SK-N-SH (cell line): Measurements from ENCODE around the gene UCP1. TPM values are rescaled to one million over a fixed set of nuclear protein-coding genes. Genes with fewer than 3 reads are reported as not detected.

Source experiments
- CTCF ChIA-PET: fragments of 300-600, 350-600 bp; formaldehyde crosslinking; extraction: SDS; loops from one replicate; lab custom pipeline; 2021; lab: Yijun Ruan, JAX
- POLR2A ChIA-PET: fragments of 350-600 bp; sonication (Branson Sonifier 250); formaldehyde crosslinking; extraction: SDS; loops from one replicate; lab custom pipeline; 2020; ENCODE audit warnings: antibody characterized with exemption, inconsistent platforms; lab: Yijun Ruan, JAX
- DNase-seq: peaks from one replicate; pipeline ENCODE4 v3.0.0; 2012
- H2AFZ ChIP-seq: fragments of 200-600 bp; sonication (generic); 2 replicates; pipeline ENCODE4 v1.8.1; 2016; ENCODE audit warnings: antibody characterized with exemption, mild to moderate bottlenecking, low read depth
- H3F3A ChIP-seq: fragments of 200-600 bp; sonication (generic); replicated peaks from 2 replicates; pipeline ENCODE3; 2016; ENCODE audit warnings: antibody characterized with exemption, mild to moderate bottlenecking; ENCODE audit not compliant: insufficient read depth
- H3K27ac ChIP-seq, 2 experiments: fragments of 200-500 bp in 1 of 2; fragments of 200-600 bp in 1 of 2; sonication (Bioruptor generic) in 1 of 2; sonication (generic), shearing (Covaris generic) in 1 of 2; 2 replicates each; pipeline versions ENCODE4 v1.5.1 to v1.6.1; 2014 to 2016; ENCODE audit warnings: low read depth in 2 of 2, inconsistent platforms in 1 of 2, low read length in 1 of 2, mild to moderate bottlenecking in 1 of 2, mixed read lengths in 1 of 2
- H3K27me3 ChIP-seq: fragments of 200-600 bp; sonication (generic), shearing (Covaris generic); 2 replicates; pipeline ENCODE4 v1.6.1; 2016; ENCODE audit warnings: mixed run types; ENCODE audit not compliant: insufficient read depth
- H3K36me3 ChIP-seq, 2 experiments: fragments of 200-500 bp in 1 of 2; fragments of 200-600 bp in 1 of 2; sonication (Bioruptor generic) in 1 of 2; sonication (generic) in 1 of 2; replicated peaks in 1 of 2; 2 replicates each; pipeline versions ENCODE3 to v1.5.1; 2014 to 2016; ENCODE audit warnings: low read length in 1 of 2, mild to moderate bottlenecking in 1 of 2; ENCODE audit not compliant: insufficient read depth in 2 of 2, control insufficient read depth in 1 of 2
- H3K4me1 ChIP-seq, 2 experiments: fragments of 200-500 bp in 1 of 2; fragments of 200-600 bp in 1 of 2; sonication (Bioruptor generic) in 1 of 2; sonication (generic), shearing (Covaris generic) in 1 of 2; 2 replicates each; pipeline versions ENCODE4 v1.5.1 to v1.6.1; 2014 to 2016; ENCODE audit warnings: low read depth in 1 of 2, low read length in 1 of 2, mixed run types in 1 of 2; ENCODE audit not compliant: insufficient read depth in 2 of 2, control insufficient read depth in 1 of 2
- H3K4me2 ChIP-seq: fragments of 200-600 bp; sonication (generic), shearing (Covaris generic); 2 replicates; pipeline ENCODE4 v1.6.1; 2017; ENCODE audit warnings: mixed run types
- H3K4me3 ChIP-seq, 2 experiments: fragments of 200-500 bp in 1 of 2; fragments of 200-600 bp in 1 of 2; sonication (Bioruptor generic) in 1 of 2; sonication (generic), shearing (Covaris generic) in 1 of 2; 2 replicates each; pipeline versions ENCODE4 v1.5.1 to v1.8.1; 2014 to 2016; ENCODE audit warnings: low read depth in 2 of 2, inconsistent platforms in 1 of 2, low read length in 1 of 2, mild to moderate bottlenecking in 1 of 2, mixed read lengths in 1 of 2, moderate library complexity in 1 of 2
- H3K79me2 ChIP-seq: fragments of 200-600 bp; sonication (generic); 2 replicates; pipeline ENCODE4 v1.8.1; 2017; ENCODE audit warnings: mild to moderate bottlenecking; ENCODE audit not compliant: insufficient read depth
- H3K9ac ChIP-seq: fragments of 200-600 bp; sonication (generic); 2 replicates; pipeline ENCODE4 v1.6.1; 2017; ENCODE audit warnings: mixed run types
- H3K9me2 ChIP-seq: fragments of 200-600 bp; sonication (generic); 2 replicates; pipeline ENCODE4 v1.6.1; 2017; ENCODE audit warnings: mixed run types
- H3K9me3 ChIP-seq: fragments of 200-600 bp; sonication (generic); 2 replicates; pipeline ENCODE4 v1.6.1; 2017; ENCODE audit warnings: mixed run types, mild to moderate bottlenecking, moderate library complexity
- H4K20me1 ChIP-seq: fragments of 200-600 bp; sonication (generic); 2 replicates; pipeline ENCODE4 v1.6.1; 2017; ENCODE audit warnings: mild to moderate bottlenecking, mixed run types; ENCODE audit not compliant: insufficient read depth
- EP300 ChIP-seq, 2 experiments: IDR thresholded peaks; 2 replicates each; pipeline versions ENCODE4 v1.4.0 to v1.6.1; 2012; ENCODE audit warnings: borderline replicate concordance in 1 of 2, low read depth in 1 of 2, low read length in 1 of 2
- FOSL2 ChIP-seq: IDR thresholded peaks from 2 replicates; pipeline ENCODE4 v1.4.0; 2012; ENCODE audit warnings: low read depth, mild to moderate bottlenecking, moderate library complexity, borderline replicate concordance
- FOXJ3 ChIP-seq: sonication (generic); formaldehyde crosslinking; IDR thresholded peaks from 2 replicates; pipeline ENCODE4 v1.5.1; 2020; ENCODE audit warnings: mild to moderate bottlenecking, missing genetic modification reagents
- GABPA ChIP-seq: IDR thresholded peaks from 2 replicates; pipeline ENCODE4 v1.4.0; 2012; ENCODE audit warnings: low read depth, mild to moderate bottlenecking
- GATA2 ChIP-seq: sonication (generic); formaldehyde crosslinking; IDR thresholded peaks from 2 replicates; pipeline ENCODE4 v1.5.0; 2020; ENCODE audit warnings: mild to moderate bottlenecking, missing genetic modification reagents
- NFIC ChIP-seq: IDR thresholded peaks from 2 replicates; pipeline ENCODE4 v1.4.0; 2012; ENCODE audit warnings: borderline replicate concordance
- NRF1 ChIP-seq: IDR thresholded peaks from 2 replicates; pipeline ENCODE4 v1.6.1; 2012; ENCODE audit warnings: low read depth, mild to moderate bottlenecking, low read length
- PBX3 ChIP-seq: IDR thresholded peaks from 2 replicates; pipeline ENCODE4; 2012
- POLR2AphosphoS5 ChIP-seq: IDR thresholded peaks from 2 replicates; pipeline ENCODE4 v1.6.1; 2012; ENCODE audit warnings: low read depth, low read length
- RAD21 ChIP-seq: IDR thresholded peaks from 2 replicates; pipeline ENCODE4 v1.6.1; 2012; ENCODE audit warnings: mild to moderate bottlenecking, low read length
- RCOR1 ChIP-seq: fragments of 150-350 bp; IDR thresholded peaks from 2 replicates; pipeline ENCODE4 v1.6.1; 2017; ENCODE audit warnings: antibody characterized with exemption, low read length
- REST ChIP-seq: IDR thresholded peaks from 2 replicates; pipeline ENCODE4 v1.6.1; 2012; ENCODE audit warnings: mild to moderate bottlenecking, low read depth, low read length, moderate library complexity
- RFX5 ChIP-seq: IDR thresholded peaks from 2 replicates; pipeline ENCODE4 v1.6.1; 2012; ENCODE audit warnings: mild to moderate bottlenecking, improper control_type of control experiment, low read length
- RXRA ChIP-seq: IDR thresholded peaks from 2 replicates; pipeline ENCODE4 v1.4.0; 2012; ENCODE audit warnings: low read depth, mild to moderate bottlenecking, borderline replicate concordance
- SIN3A ChIP-seq: IDR thresholded peaks from 2 replicates; pipeline ENCODE4 v1.6.1; 2012; ENCODE audit warnings: low read depth, mild to moderate bottlenecking, low read length, moderate library complexity, borderline replicate concordance
- SMC3 ChIP-seq: IDR thresholded peaks from 2 replicates; pipeline ENCODE4 v1.6.1; 2012; ENCODE audit warnings: low read depth, low read length, improper control_type of control experiment
- TAF1 ChIP-seq: IDR thresholded peaks from 2 replicates; pipeline ENCODE4 v1.6.1; 2012; ENCODE audit warnings: low read depth, mild to moderate bottlenecking, low read length, moderate library complexity, borderline replicate concordance
- TCF12 ChIP-seq: IDR thresholded peaks from 2 replicates; pipeline ENCODE4 v1.4.0; 2012
- TEAD4 ChIP-seq: IDR thresholded peaks from 2 replicates; pipeline ENCODE4 v1.4.0; 2012; ENCODE audit warnings: mild to moderate bottlenecking, borderline replicate concordance; ENCODE audit not compliant: insufficient read depth
- ZBTB33 ChIP-seq: IDR thresholded peaks from 2 replicates; pipeline ENCODE4 v1.4.0; 2012; ENCODE audit warnings: low read depth, borderline replicate concordance
- WGBS: methylation state at CpG from one replicate; pipeline ENCODE4 v1.1.6; 2017; ENCODE audit warnings: low lambda C conversion rate; 5-methylcytosine and 5-hydroxymethylcytosine counted together
- polyA plus RNA-seq, 3 experiments: library from polyadenylated mRNA; depleted of rRNA; stranded (reverse); fragments of >200 nt; gene quantifications; 2 replicates each; pipeline ENCODE4 v1.2.3, GENCODE V29; 2012

UCP1 gene
- polyA plus RNA-seq, 1 of the 3 experiments (the other 2 are of a cell fraction) = not detected

- no peaks in the 10 kb centered on the region for H3K27me3 ChIP-seq
- peaks cover 23 to 25% of the 10 kb centered on the region in 2 experiments for H3K36me3 ChIP-seq
- H3K27ac ChIP-seq = no peak overlapping the region
- peaks cover 40% of the 10 kb centered on the region for H3K79me2 ChIP-seq
- no peak for DNase-seq
- peak overlapping the region; percentile 77 for H2AFZ ChIP-seq
- POLR2A ChIA-PET = interaction anchor here (0.7 to 1.7 kb wide), 5 partner anchors 96 to 769 kb away, joined by 3 to 13 read pairs (median 4); partner anchors contain the start of genes CLGN, SCOC and TBC1D9
- H3F3A ChIP-seq = no peaks in the 10 kb centered on the region
- H3K9me2 ChIP-seq = no peaks in the 10 kb centered on the region
- TF ChIP-seq ZBTB33 = no peak
- no peak for TF ChIP-seq PBX3
- TF ChIP-seq SIN3A = no peak
- no peak for TF ChIP-seq EP300 (IDR thresholded peaks at IDR 0.05; ENCODE audit: borderline replicate concordance in 1 of 2, low read depth in 1 of 2, low read length in 1 of 2)
- no peak for TF ChIP-seq RXRA
- TF ChIP-seq TEAD4 = no peak
- TF ChIP-seq NRF1 = no peak
- TF ChIP-seq TAF1 = no peak
- no peak for TF ChIP-seq RAD21
- 0 out of 2 replicates have a peak, but pooled peaks cover 4% of the 10 kb centered on the region for H3K9me3 ChIP-seq
- H3K4me1 ChIP-seq = peaks cover 8 to 9% of the 10 kb centered on the region in 2 experiments; a peak in 3 of 4 replicates
- H3K4me3 ChIP-seq = peak overlapping the region; percentile 35 to 82
- 29% methylated on average over 8 of the region's 8 CpGs for WGBS
- no peak overlapping the region for H3K9ac ChIP-seq
- CTCF ChIA-PET = interaction anchor here (0.6 to 2.3 kb wide), 18 partner anchors 9 to 610 kb away, joined by 3 to 13 read pairs (median 3); partner anchors contain the start of gene RNF150
- no peaks in the 10 kb centered on the region for H4K20me1 ChIP-seq
- H3K4me2 ChIP-seq = peak overlapping the region; percentile 59; the same call in 1 of the 2 replicates
These were observed 45.3 kb downstream of the UCP1 start for GRCh38 chr4:140523370-140523856.

GRCh38 chr4:140515423-140515822, 53.3 kb downstream of the UCP1 start:
- ChIA-PET CTCF (interaction anchor here (1.4 kb wide), 1 partner anchor 88 kb away, joined by 4 read pairs; the partner anchor contains the start of gene CLGN), POLR2A (no interaction called here)
- 0% methylated on average over 1 of the region's 1 CpG for WGBS
- TF ChIP-seq NRF1 (no peak), FOSL2 (no peak), RCOR1 (no peak), GABPA (no peak), NFIC (no peak), TCF12 (no peak), FOXJ3 (no peak), POLR2AphosphoS5 (no peak), RFX5 (no peak), SMC3 (no peak), REST (no peak), SIN3A (no peak), GATA2 (CRISPR knock-in tag) (no peak)

More at GRCh38 chr4:140515423-140515822, 53.3 kb downstream of the UCP1 start:
- no peaks in the 10 kb centered on the region for H3F3A ChIP-seq
- H3K36me3 ChIP-seq = no peaks in the 10 kb centered on the region
- no peaks in the 10 kb centered on the region for H3K27me3 ChIP-seq
- no peaks in the 10 kb centered on the region for H3K9me2 ChIP-seq
- H3K9ac ChIP-seq = no peak overlapping the region
- no peaks in the 10 kb centered on the region for H3K9me3 ChIP-seq
- H3K4me1 ChIP-seq = no peaks in the 10 kb centered on the region
- H3K79me2 ChIP-seq = no peaks in the 10 kb centered on the region
- H2AFZ ChIP-seq = no peak overlapping the region
- no peaks in the 10 kb centered on the region for H4K20me1 ChIP-seq
- DNase-seq = no peak
- no peak overlapping the region for H3K27ac ChIP-seq
- no peak overlapping the region for H3K4me3 ChIP-seq
- no peak overlapping the region for H3K4me2 ChIP-seq
